Measurements from ENCODE around the gene C1QA.

Gene C1QA, protein sequence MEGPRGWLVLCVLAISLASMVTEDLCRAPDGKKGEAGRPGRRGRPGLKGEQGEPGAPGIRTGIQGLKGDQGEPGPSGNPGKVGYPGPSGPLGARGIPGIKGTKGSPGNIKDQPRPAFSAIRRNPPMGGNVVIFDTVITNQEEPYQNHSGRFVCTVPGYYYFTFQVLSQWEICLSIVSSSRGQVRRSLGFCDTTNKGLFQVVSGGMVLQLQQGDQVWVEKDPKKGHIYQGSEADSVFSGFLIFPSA

DNA sequence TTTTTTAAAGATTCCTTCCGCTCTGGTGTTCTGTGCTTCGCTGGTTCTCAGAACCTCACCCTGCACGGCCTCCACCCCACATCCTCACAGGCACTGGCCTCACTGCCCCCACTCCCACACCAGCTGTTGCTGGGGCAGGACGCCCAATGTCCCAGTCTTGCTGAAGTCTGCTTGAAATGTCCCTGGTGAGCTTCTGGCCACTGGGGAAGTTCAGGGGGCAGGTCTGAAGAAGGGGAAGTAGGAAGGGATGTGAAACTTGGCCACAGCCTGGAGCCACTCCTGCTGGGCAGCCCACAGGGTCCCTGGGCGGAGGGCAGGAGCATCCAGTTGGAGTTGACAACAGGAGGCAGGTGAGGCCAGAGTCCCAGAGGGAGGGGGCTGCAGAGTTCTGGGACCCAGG is at the start of gene C1QA:
Gene C1QA, plus strand, starts transcription at position 276 of the 400 bp plus-strand sequence. CDS start 989 bp downstream, outside the sequence.
- no peak for DNase-seq

DNA sequence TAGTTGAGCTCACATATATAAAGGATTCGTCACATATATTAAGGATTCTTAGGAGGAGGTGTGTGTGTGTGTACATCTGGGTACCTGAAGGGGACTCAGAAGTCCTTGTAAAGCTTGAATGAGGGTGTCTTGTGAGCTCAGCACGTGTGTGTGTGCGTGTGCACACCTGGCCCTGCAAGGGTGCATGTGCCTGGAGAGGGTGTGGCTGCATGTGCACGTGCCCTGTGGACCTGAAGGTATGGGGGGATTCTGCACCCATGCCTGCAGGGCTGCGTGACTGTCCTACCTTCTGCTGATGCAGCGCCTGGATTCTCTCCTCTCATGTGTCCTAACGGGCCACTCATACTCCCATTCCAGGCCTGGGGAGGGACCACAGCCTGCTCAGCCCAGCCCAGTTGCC is 49.2 kb upstream of the C1QA start:
- DNase-seq, result no peak

DNA sequence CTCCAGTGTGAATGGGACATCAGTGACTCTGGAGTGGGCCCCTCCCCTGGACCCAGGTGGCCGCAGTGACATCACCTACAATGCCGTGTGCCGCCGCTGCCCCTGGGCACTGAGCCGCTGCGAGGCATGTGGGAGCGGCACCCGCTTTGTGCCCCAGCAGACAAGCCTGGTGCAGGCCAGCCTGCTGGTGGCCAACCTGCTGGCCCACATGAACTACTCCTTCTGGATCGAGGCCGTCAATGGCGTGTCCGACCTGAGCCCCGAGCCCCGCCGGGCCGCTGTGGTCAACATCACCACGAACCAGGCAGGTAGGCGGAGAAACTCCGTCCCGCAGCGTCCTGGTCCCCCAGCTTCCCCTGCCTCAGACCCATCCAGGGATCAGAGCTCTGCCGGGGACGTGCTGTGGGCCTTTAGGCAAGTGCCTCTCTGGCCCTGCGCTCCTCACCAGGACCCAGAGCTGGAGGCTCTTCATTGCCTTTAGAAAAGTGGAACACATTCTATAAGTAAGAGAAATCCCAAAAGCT is 47.5 kb upstream of the C1QA start:
- DNase-seq, result no peak

DNA sequence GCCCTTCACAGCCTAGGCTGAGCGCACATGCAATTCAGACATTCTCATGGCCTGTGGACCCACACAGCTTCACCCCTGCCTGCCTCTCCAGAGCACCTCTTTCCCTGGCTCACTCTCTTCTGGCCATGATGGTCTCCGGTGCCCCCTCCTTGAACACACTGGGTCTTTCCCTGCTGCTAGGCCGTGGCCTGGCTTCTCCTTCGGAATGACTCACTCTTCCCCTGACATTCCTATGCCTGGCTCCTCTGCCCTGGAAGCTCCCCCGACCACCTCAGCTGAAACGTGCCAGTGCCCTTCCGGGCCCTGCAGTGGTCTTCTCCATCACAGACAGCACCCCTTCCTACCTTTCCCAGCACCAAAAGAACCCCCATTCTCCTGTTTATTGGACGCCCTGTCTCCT is 44.9 kb upstream of the C1QA start:
- DNase-seq, result no peak

DNA sequence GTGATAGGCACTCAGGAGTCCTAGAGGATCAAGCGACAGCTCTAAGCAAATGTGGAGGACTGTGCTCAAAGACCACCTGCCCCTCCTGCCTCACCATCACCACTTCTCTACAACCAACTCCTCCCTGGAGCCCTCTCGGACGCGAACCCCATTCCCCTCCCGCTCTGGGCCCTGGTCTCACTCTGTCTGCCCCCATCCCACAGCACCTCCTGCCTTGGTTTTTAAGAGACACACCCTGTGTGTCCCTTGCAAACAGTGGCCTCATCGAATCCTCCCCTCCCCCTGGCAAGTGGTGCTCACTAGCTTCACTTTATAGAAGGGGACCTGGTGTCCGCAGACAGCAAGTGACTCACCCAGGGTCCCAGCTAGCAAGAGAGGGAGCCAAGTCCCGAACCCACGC is 44.4 kb upstream of the C1QA start:
- no peak for DNase-seq

DNA sequence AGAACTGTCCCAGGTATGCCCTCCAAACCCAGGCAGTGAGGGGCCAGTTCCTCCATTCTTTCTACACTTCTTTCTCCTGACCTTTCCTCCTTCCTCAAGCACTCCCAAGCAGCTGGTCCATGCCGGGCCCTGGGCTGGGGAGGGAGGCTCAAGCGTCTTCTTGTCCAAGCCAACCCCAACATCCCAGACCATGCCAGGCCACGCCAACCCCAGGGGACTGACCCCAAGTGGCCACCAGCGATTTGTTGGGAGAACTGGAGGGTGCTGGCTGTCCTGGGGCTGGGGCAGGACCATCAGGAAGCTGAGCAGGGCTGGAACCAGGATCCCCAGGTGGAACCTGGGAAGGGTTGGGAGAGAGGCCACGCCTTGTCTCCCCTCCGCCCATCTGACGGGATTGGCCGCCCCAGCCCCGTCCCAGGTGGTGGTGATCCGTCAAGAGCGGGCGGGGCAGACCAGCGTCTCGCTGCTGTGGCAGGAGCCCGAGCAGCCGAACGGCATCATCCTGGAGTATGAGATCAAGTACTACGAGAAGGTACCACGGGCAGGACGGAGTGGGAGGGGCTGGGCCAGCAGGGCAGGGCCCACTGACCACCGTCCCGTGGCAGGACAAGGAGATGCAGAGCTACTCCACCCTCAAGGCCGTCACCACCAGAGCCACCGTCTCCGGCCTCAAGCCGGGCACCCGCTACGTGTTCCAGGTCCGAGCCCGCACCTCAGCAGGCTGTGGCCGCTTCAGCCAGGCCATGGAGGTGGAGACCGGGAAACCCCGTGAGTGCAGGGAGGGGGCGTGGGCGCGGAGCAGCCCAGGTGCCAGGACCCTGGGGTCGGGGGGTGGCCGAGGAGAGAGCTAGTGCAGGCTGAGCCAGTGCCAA is 43.3 kb upstream of the C1QA start:
- DNase-seq, result no peak

DNA sequence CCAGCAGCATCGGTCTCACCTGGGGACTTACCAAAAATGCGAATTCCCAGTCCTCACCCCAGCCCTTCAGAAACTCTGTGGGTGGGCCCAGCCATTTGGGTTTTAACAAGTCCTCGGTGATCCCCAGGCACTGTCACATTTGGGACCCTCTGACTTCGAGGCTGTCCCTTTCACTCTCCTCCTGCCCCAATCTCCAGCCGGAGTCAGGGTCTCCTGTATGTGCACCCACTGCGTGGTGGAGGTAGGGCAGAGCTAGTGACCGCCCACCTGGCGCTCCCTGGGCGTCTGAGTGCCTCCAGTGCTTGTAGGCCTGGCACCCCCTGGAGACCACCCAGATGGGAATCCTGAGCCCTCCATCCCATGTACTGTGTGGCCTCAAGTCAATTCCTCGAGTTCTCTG is 42.0 kb upstream of the C1QA start:
- DNase-seq, result no peak

DNA sequence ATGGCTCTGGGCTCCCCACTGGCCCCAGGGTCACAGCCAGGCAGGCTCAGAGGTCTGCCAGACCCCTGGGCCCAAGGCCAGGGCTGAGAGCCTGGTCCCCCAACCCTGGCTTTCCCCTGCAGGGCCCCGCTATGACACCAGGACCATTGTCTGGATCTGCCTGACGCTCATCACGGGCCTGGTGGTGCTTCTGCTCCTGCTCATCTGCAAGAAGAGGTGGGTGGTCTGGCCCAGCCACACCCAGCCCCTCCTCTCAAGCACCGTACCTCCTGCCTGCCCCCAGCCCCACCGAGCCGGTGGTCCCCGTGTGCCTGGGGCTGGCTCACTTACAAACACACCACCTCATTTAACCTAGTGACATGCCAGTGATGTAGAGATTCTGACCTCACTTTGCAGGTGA is 41.3 kb upstream of the C1QA start:
- no peak for DNase-seq

DNA sequence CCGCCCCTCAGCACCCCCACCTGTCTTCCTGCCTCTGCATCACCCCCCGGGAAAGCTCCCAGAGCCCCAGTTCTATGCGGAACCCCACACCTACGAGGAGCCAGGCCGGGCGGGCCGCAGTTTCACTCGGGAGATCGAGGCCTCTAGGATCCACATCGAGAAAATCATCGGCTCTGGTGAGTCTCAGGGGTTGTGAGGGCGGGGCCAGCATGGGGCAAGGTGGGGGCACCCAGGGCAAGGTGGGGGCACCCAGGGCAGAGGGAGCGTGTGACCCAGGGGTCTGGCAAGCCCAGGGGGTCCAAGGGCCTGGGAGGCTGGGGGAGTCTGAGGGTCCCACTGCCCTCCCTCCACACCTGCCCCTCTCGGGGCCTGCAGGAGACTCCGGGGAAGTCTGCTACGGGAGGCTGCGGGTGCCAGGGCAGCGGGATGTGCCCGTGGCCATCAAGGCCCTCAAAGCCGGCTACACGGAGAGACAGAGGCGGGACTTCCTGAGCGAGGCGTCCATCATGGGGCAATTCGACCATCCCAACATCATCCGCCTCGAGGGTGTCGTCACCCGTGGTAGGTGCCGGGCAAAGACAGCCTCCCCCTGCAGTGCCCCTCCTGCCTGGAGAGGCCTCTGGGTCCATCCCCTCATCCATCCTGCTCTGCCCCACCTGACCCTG is 39.0 kb upstream of the C1QA start:
- no peak for DNase-seq

DNA sequence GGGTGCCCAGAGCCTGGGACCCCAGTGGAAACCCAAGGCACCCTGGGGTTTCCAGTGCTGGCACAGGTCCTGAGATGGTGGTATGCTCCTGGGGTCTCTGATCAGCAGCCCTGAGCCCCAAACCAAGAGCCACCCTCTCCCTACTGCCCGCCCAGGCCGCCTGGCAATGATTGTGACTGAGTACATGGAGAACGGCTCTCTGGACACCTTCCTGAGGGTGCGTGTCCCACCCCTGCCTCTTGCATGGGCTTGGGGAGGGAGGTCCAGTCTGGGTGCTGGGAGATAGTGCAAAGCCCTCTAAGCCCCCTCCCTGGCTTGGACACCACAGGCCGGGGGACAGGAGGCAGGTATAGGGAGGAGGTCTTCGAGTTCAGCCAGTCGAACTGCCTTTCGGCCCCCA is 38.4 kb upstream of the C1QA start:
- DNase-seq, result no peak

DNA sequence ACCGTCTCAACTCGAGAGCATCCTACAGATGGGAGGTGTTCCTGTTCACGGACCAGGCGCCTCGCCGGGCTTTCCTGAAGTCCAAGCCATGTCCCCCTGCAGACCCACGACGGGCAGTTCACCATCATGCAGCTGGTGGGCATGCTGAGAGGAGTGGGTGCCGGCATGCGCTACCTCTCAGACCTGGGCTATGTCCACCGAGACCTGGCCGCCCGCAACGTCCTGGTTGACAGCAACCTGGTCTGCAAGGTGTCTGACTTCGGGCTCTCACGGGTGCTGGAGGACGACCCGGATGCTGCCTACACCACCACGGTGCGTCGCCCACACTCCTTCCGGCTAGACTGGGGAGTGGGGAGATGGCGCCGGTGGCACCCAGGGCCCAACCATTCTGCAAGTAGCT is 37.7 kb upstream of the C1QA start:
- no peak for DNase-seq

DNA sequence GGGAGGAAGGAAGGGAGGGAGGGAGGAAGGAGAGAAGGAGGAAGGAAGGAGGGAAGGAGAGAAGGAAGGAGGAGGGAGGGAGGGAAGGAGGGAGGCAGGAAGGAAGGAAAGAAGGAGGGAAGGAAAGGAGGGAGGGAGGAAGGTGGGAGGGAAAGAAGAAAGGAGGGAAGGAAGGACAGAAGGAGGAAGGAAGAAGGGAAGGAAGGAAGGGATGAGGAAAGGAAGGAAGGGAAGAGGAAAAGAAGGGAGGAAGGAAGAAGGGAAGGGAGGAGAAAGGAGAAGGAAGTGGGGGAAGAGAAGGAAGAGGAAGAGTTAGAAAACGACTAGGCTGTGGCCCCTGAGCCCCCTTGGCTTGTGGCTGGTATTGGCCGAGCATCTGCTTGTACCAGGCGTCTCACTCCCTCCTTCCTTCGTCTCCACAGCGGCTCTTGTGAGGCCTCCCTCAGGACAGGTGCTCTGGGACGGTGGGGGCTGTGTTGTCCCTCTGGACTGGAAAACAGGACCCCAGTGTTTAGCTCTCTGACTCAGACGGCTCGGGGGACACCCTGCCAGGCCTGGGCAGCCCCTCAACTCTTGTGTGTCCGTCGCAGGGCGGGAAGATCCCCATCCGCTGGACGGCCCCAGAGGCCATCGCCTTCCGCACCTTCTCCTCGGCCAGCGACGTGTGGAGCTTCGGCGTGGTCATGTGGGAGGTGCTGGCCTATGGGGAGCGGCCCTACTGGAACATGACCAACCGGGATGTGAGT is 36.2 kb upstream of the C1QA start:
- no peak for DNase-seq

DNA sequence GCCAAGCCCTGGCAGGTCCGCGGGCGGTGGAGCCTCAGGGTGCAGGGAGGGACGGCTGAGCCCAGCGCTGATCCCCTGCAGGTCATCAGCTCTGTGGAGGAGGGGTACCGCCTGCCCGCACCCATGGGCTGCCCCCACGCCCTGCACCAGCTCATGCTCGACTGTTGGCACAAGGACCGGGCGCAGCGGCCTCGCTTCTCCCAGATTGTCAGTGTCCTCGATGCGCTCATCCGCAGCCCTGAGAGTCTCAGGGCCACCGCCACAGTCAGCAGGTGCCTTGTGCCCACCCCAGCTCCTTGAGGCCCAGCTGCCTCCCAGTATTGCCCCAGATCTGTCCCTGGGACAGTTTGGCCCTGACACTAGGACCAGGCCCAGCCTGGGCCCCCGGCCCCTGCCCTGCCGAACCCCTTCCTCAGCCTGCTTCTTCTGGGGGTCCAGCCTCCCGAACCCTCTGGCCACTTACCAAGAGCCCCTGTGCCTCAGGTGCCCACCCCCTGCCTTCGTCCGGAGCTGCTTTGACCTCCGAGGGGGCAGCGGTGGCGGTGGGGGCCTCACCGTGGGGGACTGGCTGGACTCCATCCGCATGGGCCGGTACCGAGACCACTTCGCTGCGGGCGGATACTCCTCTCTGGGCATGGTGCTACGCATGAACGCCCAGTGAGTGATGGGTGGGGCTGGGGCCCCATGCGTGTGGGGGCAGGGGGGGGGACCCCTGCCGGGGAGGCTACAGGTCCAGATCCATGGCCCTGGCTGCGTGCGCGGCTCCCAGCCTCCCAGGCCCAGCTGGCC is 35.4 kb upstream of the C1QA start:
- no peak for DNase-seq

DNA sequence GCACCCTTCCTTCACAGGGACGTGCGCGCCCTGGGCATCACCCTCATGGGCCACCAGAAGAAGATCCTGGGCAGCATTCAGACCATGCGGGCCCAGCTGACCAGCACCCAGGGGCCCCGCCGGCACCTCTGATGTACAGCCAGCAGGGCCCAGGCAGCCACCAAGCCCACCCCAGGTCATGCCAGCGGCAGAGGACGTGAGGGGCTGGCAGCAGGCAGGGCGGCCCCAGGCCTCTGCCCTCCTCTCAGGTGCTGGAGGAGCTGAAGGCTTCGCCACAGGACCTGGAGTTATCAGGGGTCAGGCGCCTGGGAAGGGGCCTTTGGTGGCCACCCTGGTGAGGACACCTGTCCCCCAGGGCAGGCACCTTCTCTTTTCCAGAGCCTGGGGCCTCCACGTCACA is 34.8 kb upstream of the C1QA start:
- no peak for DNase-seq

DNA sequence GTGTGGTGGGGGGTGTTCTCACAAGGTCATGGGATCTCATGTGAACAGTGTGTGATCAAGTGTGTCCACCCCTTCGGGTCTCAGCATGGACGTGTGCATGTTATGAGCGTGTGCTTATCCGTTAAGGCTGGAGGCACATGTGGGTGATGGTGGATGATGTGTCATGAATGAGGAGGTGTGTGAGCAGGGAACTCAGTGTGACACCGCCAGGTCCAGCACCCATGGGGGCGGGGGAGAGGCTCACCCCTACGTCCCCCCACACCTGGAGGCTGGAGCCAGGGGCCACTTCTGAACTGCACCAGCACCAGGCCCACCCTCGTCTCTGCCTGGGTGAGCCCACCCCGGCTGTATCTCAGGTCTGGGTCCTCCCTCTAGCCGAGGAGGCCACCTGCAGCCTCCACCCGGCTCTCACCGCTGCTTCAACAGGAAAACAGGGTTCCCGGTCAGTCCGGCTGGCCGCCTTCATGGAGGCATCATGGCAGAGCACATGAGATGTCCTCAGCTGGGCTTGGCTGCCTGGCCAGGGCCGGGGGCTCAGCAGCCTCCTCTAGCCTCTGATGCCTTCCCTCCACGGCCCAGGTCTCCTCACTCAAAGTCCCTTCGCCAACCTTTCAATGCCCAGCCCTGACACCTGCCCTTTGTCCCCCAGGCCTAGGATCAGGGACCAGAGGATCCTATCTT is 34.2 kb upstream of the C1QA start:
- no peak for DNase-seq

DNA sequence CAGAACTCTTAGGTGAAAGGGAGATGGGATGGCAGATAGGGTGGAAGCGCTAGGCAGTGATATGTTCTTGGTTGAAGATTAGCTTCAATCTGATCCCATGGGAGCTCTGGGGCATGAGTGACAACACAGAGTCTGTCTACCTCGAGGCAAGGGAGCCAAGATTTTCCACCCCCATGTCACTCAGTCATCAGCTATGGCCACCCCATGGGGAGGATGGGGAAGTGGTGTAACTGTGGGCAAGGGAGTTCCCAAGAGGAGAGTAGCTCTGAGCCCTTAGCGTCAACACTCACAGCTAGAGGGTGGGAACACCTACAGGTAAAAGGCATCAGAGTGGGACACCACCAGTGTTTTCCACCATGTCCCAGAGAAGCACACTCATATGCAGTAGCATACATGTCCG is 30.3 kb upstream of the C1QA start:
- peak; percentile 86 for DNase-seq

DNA sequence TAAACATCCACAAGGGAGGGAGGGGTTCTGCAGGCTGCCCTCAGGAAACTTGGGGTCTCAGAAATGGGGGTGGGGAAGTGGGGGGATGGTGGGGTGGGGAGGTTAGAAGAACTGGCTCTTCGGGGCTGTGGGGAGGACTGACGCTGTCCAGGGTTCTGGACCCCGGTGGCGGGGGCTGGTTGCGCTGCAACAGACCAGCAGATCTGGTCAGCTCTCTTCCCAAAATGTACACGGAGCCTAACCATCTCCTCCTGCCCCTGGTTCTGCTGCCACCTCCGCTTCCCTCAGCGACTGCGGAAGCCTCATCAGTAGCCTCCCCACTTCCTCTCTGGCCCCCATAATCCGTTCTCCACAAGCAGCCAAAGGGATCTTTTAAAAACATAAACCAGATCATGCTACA is 29.3 kb upstream of the C1QA start:
- DNase-seq, result no peak

DNA sequence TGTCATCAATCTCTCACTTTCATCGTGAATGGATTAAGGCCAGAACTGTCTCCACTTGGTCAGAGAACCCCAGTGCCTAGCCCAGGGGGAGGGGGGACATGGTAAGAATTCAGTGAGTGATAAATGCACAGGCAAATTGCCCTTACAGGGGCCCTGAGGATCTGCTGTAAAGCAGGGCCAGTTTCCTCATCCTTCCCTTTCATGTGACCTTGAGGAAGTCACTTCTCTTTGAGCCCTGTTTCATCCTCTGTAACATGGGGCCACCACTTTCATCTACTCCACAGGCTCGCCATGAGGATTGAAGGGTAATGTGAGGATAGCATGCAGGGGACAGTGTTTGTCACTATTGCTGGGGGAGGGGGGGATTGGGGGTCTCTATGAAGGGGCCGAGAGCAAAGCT is 28.1 kb upstream of the C1QA start:
- DNase-seq, result peak; percentile 52

DNA sequence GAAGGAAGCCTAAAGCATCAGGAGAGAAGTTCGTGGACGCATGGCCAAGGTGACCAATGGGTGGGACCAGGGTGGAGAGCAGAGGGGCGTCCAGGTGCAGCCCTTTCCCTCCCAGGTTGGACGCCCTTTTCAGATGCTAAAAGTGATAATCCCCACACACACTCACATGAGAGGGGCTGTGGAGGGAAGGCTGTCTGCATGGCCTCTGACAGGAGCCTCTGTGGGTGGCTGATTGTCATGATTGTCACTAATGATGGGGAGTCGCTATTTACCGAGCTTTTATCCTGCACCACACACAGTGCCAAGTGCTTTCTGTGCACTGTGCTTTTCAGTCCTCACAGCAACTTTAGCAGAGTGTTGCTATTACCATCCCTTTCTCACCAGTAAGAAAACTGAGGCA is 27.1 kb upstream of the C1QA start:
- no peak for DNase-seq

DNA sequence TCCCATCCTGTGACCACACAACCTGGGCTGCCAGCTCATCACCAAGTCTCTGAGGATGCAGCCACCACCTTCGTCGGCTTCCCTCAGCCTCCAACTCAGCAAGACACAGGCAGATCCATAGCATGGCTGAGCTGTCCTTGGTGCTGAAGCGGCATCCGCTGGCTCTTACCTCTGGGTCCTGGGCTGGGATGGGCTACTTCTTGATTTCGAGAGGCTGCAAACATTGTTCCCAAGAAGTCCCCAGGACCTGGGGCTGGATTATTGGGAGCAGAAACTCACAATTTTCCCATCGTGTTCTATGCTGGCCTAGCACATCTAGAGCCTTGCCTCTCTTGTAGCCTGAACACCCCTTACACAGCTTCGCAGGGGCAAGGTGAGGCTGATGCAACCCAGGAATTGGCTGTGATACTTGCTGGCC is 24.9 kb upstream of the C1QA start:
- DNase-seq, result peak; percentile 35
